Measurements from ENCODE around the gene RXRG. TPM values are rescaled to one million over a fixed set of nuclear protein-coding genes. Genes with fewer than 3 reads are reported as not detected.

The RXRG gene
- total RNA-seq, 2 experiments from 2014 or later: 0.19 TPM; not detected in 1

DNA sequence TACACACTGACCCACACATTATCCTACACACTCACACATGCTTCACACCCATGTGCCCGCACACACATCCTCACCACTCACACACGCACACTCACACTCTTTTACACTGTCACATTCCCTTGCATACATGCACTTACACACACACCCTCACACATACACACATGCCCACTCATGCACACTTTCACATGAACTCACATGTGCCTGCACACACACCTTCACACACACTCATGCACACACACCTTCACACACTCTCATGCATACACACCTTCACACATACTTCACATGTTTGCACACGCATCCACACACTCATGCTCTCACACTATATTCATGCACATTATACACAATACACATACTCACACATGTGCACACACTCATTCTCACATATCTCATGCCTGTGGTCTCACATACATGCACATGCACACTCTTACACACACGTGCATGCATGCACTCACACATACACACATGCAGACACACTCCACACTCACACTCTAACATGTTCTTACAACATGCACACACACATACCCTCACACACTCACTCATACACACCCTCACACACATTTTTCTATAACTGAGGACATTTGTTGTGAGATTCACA lies 42.3 kb downstream of the RXRG start:
- POLR2A ChIA-PET: no interaction called here
- CTCF ChIA-PET: interaction anchor here (0.9 to 6.6 kb wide), 5 partner anchors 9 to 196 kb away, joined by 3 to 77 read pairs (median 4); no protein-coding TSS in a partner anchor
- H3K9me3 Mint-ChIP-seq: no peaks in the 10 kb centered on the region
- DNase-seq: no peak
- H3K27me3 Mint-ChIP-seq: peaks cover 15% of the 10 kb centered on the region
- intact Hi-C loops (cut with micrococcal nuclease): loop anchor here (5.0 kb wide), 1 partner anchor 145 kb away; no protein-coding TSS in a partner anchor
- H3K27ac Mint-ChIP-seq: no peak overlapping the region
- no peaks in the 10 kb centered on the region for H3K36me3 Mint-ChIP-seq
- H3K4me1 Mint-ChIP-seq (ENCODE audit: low read depth): peaks cover 3% of the 10 kb centered on the region
- H3K4me3 Mint-ChIP-seq: no peak overlapping the region

DNA sequence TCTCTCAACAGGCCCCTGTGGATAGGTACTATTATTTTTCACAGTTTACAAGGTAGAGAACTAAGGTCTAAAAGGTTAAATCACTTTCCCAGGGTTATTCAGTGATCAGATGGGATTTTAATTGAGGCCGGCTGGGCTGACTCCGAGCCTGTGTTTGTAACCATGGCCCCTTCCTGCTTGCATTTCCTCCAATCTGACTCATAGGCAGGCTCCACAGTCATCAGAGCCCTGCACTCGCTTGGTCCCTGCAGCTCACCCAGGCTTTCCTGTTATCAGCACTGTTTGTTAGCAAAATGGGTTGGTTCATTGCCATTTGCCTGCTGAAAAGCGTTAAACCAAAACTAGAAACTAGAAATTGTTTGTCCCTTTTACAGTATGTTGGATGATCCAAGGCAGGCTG lies 47.0 kb downstream of the RXRG start:
- Mint-ChIP-seq H3K4me3 (no peak overlapping the region), H3K27me3 (peaks cover 37% of the 10 kb centered on the region), H3K36me3 (peaks cover 2% of the 10 kb centered on the region), H3K9me3 (no peaks in the 10 kb centered on the region), H3K4me1 (ENCODE audit: low read depth) (peaks cover 15% of the 10 kb centered on the region), H3K27ac (no peak overlapping the region)
- ChIA-PET POLR2A (no interaction called here), CTCF (interaction anchor here (2.0 to 9.1 kb wide), 2 partner anchors 30 to 195 kb away, joined by 5 to 312 read pairs; no protein-coding TSS in a partner anchor)
- peak; percentile 44 for DNase-seq
- intact Hi-C loops (cut with micrococcal nuclease): no loop called here

DNA sequence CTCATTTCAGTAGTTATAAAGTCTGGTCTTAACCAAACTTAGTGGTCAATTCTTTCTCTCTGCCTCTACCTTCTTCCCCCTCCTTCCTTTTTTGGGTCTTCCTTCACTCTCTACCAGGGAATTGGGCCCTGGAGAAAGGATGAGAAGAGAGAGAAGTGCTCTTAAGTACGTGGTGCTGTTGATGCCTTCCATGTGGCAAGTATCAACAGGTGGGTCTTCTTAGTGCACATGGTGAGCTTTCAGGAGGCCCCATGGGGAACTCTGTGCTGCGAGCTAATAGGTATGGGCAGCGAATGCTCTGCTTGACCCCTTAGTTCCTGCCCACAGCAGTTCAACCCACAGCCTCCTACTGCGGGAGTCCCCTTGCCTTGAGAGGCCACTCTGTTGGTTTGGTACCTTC lies 49.0 kb downstream of the RXRG start:
- intact Hi-C loops (cut with micrococcal nuclease): no loop called here
- Mint-ChIP-seq H3K36me3 (peaks cover 2% of the 10 kb centered on the region), H3K9me3 (no peaks in the 10 kb centered on the region), H3K27me3 (peaks cover 52% of the 10 kb centered on the region), H3K4me3 (no peak overlapping the region), H3K4me1 (ENCODE audit: low read depth) (peaks cover 22% of the 10 kb centered on the region), H3K27ac (no peak overlapping the region)
- no peak for DNase-seq
- ChIA-PET POLR2A (no interaction called here), CTCF (interaction anchor here (1.1 to 9.1 kb wide), 2 partner anchors 28 to 197 kb away, joined by 6 to 312 read pairs; no protein-coding TSS in a partner anchor)

DNA sequence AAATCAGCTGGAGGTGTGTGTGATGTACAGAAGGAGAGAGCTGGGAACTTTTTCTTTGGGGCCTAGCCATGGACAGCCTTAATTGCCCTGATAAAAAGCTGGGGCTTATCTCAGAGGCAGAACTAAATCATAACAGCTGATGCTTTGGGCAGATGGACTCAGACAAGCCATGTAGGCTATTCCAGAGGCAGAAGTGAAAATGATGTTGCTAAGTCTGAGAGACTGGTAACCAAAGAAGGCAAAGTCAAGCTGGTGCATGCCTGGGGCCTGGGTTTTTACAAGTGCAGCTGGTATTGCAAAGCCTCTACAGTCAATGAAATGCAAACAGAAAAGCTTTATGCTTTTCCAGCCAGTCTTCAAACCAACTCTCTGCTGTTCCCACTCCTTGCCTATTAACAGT lies 49.4 kb downstream of the RXRG start:
- Mint-ChIP-seq H3K9me3 (no peaks in the 10 kb centered on the region), H3K27ac (no peak overlapping the region), H3K27me3 (peaks cover 56% of the 10 kb centered on the region), H3K36me3 (peaks cover 2% of the 10 kb centered on the region), H3K4me1 (ENCODE audit: low read depth) (peaks cover 22% of the 10 kb centered on the region), H3K4me3 (no peak overlapping the region)
- intact Hi-C loops (cut with micrococcal nuclease): no loop called here
- ChIA-PET POLR2A (no interaction called here), CTCF (interaction anchor here (1.1 to 9.1 kb wide), 2 partner anchors 27 to 198 kb away, joined by 6 to 312 read pairs; no protein-coding TSS in a partner anchor)
- no peak for DNase-seq

DNA sequence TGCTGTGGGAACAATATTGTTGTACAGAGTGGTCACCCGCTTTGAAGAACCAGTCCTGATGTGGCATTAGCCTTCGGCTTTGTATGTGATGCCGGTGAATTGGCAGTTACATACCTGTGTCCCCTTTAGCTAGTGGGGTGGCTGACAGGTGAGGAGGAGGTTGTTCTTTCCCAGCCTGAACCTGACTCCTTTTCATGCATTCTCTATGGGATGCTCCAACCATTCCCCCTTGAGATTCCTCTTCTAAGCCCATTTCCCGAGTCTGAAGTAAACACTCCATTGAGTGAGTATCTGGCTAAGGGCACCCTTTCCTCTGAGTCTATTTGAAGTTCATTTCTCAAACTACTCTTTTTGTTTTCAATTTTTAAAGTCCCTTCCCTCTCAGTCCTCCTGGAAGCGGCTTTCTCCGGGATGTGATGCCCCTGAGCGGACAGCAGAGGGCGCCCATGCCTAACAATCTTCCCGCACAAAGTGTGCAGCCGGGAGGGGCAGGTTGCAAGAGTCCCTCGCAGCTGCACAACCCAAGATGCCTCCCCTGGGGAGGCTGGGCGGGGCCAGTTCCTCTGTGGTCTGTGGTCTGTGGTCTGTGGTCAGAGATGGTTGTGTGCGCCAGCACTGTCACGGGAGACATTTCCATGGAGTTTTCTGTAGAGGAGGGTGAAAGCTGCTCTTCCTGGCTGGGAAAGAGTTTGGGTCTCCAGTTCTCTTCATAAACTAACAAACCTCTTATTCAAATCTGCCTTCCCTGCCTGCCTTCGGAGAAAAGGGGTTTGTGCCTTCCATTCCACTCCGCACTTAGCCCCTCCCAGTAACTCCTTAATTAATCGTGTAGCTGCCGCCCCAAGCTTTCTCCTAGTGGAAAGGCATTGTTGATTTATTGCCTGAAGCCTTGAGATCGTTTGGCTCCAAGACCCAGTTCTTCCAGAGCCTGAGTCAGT lies 52.0 kb downstream of the RXRG start:
- H3K36me3 Mint-ChIP-seq: peaks cover 2% of the 10 kb centered on the region
- H3K4me3 Mint-ChIP-seq: peak overlapping the region; percentile 66
- H3K27ac Mint-ChIP-seq: peak overlapping the region; percentile 81
- H3K9me3 Mint-ChIP-seq: no peaks in the 10 kb centered on the region
- H3K27me3 Mint-ChIP-seq: peaks cover 57% of the 10 kb centered on the region
- peak; percentile 93 for DNase-seq
- CTCF ChIA-PET: interaction anchor here (0.6 to 9.1 kb wide), 33 partner anchors 8 to 1086 kb away, joined by 3 to 312 read pairs (median 4); partner anchors contain the start of genes MGST3 and TMCO1
- H3K4me1 Mint-ChIP-seq (ENCODE audit: low read depth): peaks cover 20% of the 10 kb centered on the region
- POLR2A ChIA-PET: interaction anchor here (1.1 kb wide), 1 partner anchor 198 kb away, joined by 3 read pairs; no protein-coding TSS in a partner anchor
- intact Hi-C loops (cut with micrococcal nuclease): loop anchor here (1.0 to 5.0 kb wide), 5 partner anchors 200 to 689 kb away; partner anchors contain the start of genes ALDH9A1 and MGST3

DNA sequence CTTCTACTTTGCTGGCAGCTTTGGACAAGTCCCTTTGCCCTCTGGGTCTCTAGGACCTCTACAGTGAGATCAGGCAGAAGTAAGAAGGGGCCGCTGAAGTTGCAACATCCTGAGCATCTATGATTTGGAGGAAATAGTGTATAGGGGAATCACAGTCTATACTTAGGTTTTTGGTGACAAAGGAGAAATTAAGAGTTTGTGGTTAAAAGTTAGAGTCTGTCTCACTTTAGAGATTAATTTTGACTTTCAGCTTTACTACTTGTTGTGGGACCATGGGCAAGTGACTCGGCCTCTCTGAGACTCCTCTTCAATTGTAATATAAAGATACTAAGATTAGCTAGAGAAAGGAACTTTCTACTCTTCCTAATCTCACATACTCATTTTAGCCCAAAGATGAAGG lies 55.3 kb downstream of the RXRG start:
- ChIA-PET CTCF (interaction anchor here (1.5 to 2.0 kb wide), 3 partner anchors 22 to 207 kb away, joined by 3 to 12 read pairs (median 9); no protein-coding TSS in a partner anchor), POLR2A (no interaction called here)
- Mint-ChIP-seq H3K36me3 (peaks cover 2% of the 10 kb centered on the region), H3K4me3 (no peak overlapping the region), H3K4me1 (ENCODE audit: low read depth) (peaks cover 16% of the 10 kb centered on the region), H3K9me3 (no peaks in the 10 kb centered on the region), H3K27me3 (peaks cover 52% of the 10 kb centered on the region), H3K27ac (no peak overlapping the region)
- intact Hi-C loops (cut with micrococcal nuclease): loop anchor here (5.0 kb wide), 3 partner anchors 308 to 693 kb away; partner anchors contain the start of gene ALDH9A1
- DNase-seq: no peak

DNA sequence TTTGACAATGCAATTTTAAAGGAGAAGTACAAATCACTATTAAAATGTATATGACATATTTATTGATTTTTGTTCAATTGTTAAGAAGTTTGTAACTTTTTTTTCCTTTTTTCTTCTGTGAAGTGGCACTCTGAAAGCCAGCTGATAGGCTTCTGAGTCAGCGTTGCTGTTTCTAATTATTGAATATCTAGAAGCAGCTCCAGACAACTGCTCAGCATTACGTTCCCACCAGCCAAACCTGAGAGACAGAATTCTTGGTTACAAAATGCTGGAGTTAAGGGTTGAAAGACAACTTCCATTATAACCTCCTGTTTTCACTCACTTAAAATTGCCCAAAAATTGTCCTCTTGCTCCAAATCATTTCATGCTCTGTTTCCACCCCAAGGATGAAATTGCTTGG lies 57.0 kb downstream of the RXRG start:
- DNase-seq: no peak
- H3K27me3 Mint-ChIP-seq: peaks cover 45% of the 10 kb centered on the region
- no peak overlapping the region for H3K27ac Mint-ChIP-seq
- H3K4me3 Mint-ChIP-seq: no peak overlapping the region
- POLR2A ChIA-PET: no interaction called here
- H3K36me3 Mint-ChIP-seq: peaks cover under 1% of the 10 kb centered on the region
- intact Hi-C loops (cut with micrococcal nuclease): no loop called here
- H3K9me3 Mint-ChIP-seq: no peaks in the 10 kb centered on the region
- peaks cover 8% of the 10 kb centered on the region for H3K4me1 Mint-ChIP-seq (ENCODE audit: low read depth)
- CTCF ChIA-PET: interaction anchor here (0.7 to 2.3 kb wide), 4 partner anchors 15 to 131 kb away, joined by 3 to 12 read pairs (median 4); no protein-coding TSS in a partner anchor

DNA sequence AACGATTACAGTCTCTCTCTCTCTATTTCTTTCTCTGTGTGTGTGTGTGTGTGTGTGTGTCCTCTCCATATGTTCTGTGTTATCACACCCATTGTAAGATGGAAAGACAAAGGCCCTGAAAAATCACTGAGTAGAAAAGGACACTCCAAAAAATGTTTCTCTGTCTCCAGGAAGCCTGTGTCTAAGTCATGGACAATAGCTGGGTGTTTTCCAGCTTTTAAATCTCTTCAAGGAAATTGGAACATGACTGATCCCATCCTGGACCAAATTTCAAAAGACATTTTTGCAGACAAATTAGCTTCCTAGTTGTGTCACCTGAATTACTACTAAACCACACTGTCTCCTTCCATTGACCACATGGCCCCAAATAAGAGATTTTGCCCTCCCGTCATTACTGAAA lies 57.4 kb downstream of the RXRG start:
- no peak for DNase-seq
- H3K27ac Mint-ChIP-seq: no peak overlapping the region
- ChIA-PET CTCF (interaction anchor here (0.7 to 2.3 kb wide), 3 partner anchors 18 to 130 kb away, joined by 3 to 12 read pairs (median 4); no protein-coding TSS in a partner anchor), POLR2A (no interaction called here)
- H3K4me3 Mint-ChIP-seq: no peak overlapping the region
- no peaks in the 10 kb centered on the region for H3K9me3 Mint-ChIP-seq
- peaks cover 42% of the 10 kb centered on the region for H3K27me3 Mint-ChIP-seq
- H3K4me1 Mint-ChIP-seq (ENCODE audit: low read depth): peaks cover 3% of the 10 kb centered on the region
- H3K36me3 Mint-ChIP-seq: no peaks in the 10 kb centered on the region
- intact Hi-C loops (cut with micrococcal nuclease): no loop called here

DNA sequence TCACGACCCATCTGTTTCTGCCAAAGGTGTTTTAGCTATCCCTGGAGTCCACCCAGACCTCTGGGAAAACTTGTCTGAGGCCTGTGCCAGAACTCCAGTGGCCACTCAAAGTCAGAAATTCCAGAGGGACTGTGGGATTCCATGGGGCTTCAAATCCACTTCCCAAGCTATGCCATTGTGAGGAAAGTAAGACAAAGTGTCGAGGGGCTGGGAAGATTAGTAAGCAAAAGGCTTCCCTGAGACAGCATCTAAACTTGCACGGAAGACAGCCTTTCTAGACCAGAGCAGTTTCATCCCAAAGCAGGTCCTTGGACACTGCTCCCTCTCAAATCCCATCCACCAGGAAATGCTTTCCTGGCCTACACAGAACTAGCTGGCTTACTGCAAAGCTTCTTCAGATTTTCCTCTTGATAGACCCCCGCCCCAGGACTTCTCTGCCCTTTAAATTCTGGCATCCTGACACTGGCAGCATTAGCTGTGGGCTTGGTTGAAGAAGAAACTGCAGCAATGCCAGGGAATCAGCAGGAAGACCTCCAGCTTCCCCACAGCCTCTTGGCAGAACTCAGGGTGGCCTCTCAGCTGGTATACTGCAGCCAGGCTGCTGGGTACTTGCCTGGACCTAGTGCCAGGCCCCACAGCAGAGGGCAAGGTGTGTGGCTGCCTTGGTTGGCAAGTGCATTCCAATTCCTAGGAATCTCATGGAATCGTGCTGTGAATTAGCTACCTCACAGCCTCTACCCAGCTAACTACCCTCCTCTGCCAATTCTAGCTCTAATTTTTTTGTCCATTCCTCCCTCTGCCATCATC lies 61.1 kb downstream of the RXRG start:
- no peak overlapping the region for H3K4me3 Mint-ChIP-seq
- no peaks in the 10 kb centered on the region for H3K9me3 Mint-ChIP-seq
- intact Hi-C loops (cut with micrococcal nuclease): no loop called here
- no peaks in the 10 kb centered on the region for H3K36me3 Mint-ChIP-seq
- ChIA-PET CTCF (interaction anchor here (1.0 to 6.3 kb wide), 5 partner anchors 9 to 200 kb away, joined by 3 to 56 read pairs (median 5); no protein-coding TSS in a partner anchor), POLR2A (interaction anchor here (1.2 kb wide), 1 partner anchor 16 kb away, joined by 3 read pairs; no protein-coding TSS in a partner anchor)
- peaks cover 25% of the 10 kb centered on the region for H3K27me3 Mint-ChIP-seq
- H3K4me1 Mint-ChIP-seq (ENCODE audit: low read depth): no peaks in the 10 kb centered on the region
- DNase-seq: no peak
- no peak overlapping the region for H3K27ac Mint-ChIP-seq

DNA sequence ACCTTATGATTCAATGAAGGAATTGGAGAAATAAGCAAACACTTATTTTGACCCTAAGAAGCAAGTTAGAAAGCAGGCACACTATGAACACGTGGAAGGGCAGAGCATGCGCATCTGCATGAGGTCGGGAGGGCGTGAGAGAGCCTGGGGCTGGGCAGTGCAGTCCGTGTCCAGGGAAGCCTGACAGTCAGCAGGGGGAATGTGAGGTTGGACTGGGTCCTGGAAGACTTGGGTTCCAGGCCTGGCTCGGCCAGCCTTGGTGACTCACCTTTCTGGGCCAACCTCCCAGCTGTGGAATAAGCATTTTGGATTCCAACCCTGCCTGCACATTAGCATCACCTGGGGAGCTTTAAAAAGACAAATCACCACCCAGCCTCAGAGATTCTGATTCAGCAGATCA lies 61.9 kb downstream of the RXRG start:
- no peak for DNase-seq
- intact Hi-C loops (cut with micrococcal nuclease): no loop called here
- POLR2A ChIA-PET: interaction anchor here (1.2 kb wide), 1 partner anchor 15 kb away, joined by 3 read pairs; no protein-coding TSS in a partner anchor
- Mint-ChIP-seq H3K4me1 (ENCODE audit: low read depth) (no peaks in the 10 kb centered on the region), H3K9me3 (no peaks in the 10 kb centered on the region), H3K36me3 (no peaks in the 10 kb centered on the region), H3K4me3 (no peak overlapping the region), H3K27me3 (peaks cover 21% of the 10 kb centered on the region), H3K27ac (no peak overlapping the region)
- CTCF ChIA-PET: interaction anchor here (1.1 to 6.3 kb wide), 3 partner anchors 10 to 200 kb away, joined by 3 to 56 read pairs (median 28); no protein-coding TSS in a partner anchor
